Measurements from ENCODE around the gene PAGE2B.

The PAGE2B gene

DNA sequence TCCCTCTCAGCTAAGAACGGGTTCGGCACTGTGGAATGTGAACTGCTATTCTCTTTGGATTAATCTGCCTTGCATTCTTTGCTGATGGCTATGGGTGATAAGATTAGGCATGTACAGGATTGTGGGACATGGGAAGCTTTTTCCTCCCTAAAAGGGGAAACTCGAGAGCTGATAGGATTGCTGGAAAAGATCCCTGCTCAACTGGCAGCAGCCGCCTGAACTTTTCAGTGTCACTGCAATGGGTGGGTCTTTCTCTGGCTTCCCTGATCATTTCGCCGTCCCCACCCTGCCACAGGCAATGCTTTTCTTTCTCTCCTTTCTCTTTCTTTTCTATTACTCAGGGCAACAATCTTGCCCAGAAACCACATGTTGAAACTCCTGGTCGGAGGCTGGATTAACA, 34.5 kb downstream of the PAGE2B start:
- no peak for DNase-seq (ENCODE audit: low read depth)

DNA sequence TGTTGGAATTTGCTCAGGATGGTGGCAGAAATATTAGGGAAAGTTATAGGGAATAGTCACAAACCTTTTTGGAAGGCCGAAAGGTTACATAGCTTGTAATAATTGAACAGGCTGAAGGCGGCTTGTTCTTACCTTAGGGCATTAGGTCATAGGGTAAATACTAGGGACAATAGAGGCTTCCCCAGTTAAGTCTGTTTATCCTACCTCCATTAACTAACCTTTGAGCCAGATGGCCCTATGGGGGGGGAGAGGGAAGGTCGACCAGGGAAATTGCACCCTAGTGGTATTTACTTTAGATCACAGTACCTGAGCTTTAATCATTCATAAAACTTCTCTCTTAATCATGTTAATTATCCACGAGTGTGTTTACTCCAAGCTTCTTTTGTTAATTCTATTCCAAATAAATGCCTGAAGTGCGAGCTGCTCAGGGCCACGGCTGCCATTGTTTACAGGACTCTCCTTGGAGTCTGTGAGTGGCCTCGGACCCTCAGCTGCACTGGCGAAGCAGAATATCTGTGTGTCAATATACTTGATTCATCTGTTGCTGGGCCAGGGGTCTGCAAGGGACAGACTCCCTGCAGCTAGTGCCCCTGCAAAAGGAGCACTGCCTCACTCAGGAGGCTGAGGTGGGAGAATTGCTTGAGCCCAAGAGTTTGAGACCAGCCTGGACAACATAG, 36.9 kb downstream of the PAGE2B start:
- no peak for DNase-seq (ENCODE audit: low read depth)

DNA sequence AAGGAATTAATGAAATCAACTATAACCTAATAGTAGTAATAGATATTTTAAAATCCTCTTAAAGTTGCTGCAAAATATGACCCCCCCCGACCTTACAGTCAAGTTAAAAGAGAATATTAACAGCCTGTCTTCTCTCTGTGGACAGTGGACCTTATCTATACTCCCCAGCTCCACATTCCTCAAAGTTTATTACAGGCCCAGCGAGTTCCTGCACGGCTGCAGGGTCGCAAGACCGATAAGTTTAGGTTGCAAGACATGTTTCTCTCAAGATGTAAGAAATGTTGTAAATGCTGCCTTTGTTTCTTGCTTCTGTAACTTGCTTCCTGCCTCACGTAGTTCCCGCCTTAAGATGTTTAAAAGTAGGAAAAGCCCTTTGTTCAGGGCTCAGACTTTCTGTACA, 41.8 kb downstream of the PAGE2B start:
- peak; percentile 61 for DNase-seq (ENCODE audit: low read depth)

DNA sequence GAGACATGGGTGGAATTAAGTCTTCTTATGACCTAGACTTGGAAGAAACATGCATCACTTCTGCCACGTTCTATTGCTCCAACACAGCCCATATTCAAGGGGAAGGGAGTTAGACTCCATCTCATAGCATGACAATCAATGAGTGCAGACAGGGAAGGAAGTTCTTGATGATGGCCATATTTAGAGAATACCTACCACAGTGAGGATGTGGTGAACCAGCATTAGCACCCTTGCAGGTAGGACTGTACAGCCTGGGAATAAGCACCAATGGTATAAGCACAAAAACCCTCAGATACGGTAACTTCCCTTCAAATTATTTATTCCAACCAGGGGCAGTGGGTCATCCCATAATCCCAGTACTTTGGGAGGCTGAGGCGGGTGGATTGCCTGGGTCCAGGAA, 43.7 kb downstream of the PAGE2B start:
- DNase-seq (ENCODE audit: low read depth): peak; percentile 37

DNA sequence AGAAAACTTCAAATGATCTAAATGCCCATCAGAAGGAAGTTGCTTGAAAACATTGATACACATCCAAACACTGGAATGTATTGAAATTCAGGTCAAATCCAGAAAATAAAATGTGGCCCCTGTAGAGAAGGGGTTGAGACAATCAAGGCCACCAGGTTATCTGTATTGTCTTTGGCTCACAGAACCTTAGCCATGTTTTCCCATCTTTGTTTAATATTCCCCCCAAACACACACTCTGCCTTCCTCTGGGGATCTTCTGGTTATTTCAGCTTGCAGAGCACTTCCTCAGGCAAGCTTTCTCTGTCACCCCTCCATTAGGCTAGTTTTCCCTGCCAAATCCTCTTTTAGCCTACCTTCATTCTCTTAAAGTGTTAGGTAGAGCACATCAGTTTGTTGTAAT, 44.4 kb downstream of the PAGE2B start:
- no peak for DNase-seq (ENCODE audit: low read depth)

DNA sequence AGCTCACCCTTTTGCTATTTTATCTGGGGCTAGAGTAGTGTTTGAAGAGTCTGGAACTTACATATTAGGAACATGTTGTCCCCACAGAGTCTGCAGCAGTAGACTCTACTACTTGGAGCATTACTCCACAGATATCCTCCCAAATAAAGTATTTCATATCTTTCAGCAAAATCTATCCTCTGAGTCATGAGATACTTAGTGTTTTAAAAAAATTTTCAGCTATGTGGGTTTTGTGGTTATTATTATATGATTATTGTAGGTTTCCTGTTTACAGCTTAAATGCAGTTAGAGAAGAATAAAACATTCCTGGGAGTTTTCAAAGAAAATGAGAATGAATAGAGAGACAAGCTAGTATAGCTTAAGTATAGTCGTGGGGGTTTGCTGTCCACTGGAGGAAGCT, 44.9 kb downstream of the PAGE2B start:
- DNase-seq (ENCODE audit: low read depth): no peak

DNA sequence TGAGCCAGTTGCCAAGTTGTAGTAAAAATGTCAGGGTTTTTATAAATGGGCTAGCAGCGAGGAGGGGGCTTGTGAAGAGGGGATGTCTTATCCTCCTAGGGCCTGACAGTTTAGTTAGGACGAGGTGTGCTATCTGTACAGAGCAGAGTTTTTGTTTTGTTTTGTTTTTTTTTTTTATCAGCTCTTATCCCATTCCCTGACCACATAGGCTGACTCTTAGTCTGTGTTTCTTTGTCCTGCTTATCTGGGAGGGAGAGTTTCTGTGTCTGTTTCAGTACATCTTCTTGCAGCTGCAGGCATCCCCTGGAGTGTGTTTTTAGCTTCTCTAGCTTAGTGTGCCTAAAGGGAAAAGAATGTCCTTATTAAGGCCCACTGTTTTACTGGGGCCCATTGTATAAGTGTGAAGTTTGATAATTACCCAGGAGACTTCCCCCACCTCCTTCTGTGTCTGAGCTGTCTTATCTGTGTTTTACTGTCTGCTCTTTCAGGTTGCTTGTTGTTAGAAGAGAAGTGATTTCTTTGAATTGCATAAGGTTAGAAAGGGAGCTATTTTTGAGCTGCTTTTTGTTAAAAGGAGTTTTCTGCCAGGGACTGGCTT, 46.0 kb downstream of the PAGE2B start:
- DNase-seq (ENCODE audit: low read depth): peak; percentile 63

DNA sequence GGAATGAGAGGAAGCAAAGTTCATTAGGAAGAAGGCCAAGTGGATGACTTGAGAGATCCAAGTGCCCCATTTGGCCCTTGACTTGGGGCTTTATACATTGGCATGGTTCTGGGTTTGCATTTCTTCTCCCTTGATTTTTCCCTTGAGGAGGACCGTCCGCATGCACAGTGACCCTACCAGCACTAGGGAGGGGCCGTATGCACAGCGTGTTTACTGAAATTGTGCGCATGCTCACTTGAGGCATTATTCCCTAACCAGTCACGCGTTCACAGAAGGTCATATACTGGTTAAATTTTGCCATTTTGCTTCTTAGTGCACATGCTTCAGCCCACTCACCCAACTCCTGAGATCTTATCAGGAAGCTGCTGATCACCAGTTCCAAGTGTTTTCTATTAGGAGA, 49.1 kb downstream of the PAGE2B start:
- no peak for DNase-seq (ENCODE audit: low read depth)

DNA sequence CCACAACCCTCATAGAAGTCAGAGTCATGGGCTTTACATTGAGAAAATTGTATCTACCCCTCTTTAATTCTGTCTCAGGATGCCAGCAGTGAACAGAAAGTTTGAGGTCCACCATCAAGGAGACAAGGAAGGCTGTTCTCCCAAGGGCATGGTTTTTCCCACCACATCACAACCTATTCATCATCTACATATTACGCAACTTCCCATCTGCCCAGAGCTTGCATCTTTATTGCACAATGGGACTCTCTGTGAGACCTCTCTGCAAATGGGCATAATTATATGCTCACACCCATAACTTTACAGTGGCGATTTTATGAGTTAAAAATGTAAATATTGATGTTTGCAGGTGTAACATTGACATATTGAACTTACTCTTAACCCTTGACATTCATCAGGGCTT, 52.9 kb downstream of the PAGE2B start:
- DNase-seq (ENCODE audit: low read depth): no peak

Measured in CMK (cell line).